ENCODE measurements around the gene GFPT2. TPM values are rescaled to one million over a fixed set of nuclear protein-coding genes. Genes with fewer than 3 reads are reported as not detected.

GFPT2 gene
- total and polyA plus RNA-seq, 11 donors: 3.7 to 33.9 (median 8.5) TPM

DNA sequence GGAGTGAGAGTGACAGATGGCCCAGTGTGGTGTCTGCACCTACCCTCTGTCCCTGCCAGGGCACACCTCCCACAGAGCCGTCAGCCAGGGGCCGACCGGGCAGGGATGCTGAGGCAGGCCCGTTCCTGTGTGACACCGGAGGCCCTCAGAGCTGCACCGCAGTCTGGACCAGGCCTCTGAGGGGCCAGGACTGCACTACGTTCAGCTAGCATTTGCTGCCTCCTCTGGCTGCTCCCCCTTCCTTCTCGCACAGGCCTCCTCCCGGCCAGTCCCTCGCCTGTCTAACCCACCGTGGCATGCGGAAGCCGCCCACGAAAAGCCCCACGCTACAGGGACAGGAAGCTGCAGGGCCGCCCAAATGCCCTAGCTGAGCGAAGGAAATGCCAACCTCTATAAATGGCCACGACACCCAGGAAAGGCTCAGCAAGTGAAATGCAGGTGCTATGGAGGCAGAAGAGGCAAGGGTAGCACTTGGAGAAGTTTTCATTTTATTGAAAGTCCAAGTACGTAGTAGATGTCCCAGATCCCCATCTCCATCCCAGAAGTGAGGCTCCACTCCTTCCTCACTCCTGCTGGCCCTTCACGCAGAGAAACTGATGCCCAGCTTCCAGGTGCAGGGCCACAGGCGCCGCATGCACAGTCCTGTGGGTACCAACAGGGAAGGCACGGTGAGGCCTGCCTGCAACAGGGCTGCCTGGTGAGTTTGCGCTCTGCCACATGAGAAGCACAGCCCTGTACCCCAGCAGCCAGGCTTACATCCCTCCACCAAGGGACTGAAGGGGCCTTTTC is 99.9 kb downstream of the GFPT2 start:
- peaks cover 7 to 100% (median 30%) of the 10 kb centered on the region in 9 donors for H3K36me3 ChIP-seq

DNA sequence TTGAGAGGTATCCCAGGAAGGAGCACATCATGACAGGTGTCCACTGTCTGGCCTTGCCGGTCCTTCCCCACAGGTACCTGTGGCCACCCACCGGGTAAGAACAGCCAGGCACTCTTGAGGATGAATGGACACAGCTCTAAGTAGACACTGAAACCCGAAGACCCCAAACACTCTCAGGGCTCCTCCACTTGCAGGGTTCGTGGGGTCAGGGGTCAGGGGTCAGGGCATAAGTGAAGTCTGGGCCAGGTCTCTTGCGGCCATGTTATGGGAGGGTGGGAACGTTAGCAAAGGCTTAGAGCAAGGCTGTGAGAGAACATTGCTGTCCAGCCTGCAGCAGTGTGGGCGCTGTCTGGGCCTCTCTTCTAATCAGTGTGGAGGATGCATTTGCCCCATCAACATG is 101.2 kb downstream of the GFPT2 start:
- ATAC-seq: no peak
- H3K36me3 ChIP-seq: peaks cover 11 to 100% (median 34%) of the 10 kb centered on the region in 9 donors
- WGBS, 4 donors: 95 to 100% (median 98%) methylated on average over 5 to 7 of the region's 7 CpGs
- H3K27me3 ChIP-seq: no peaks in the 10 kb centered on the region
- no peaks in the 10 kb centered on the region for H3K4me1 ChIP-seq
- peaks cover 7 to 100% (median 89%) of the 10 kb centered on the region in 12 donors for H3K9me3 ChIP-seq
- DNase-seq: no peak
- intact Hi-C loops (cut with DNase I): no loop called here
- no peak overlapping the region for H3K4me3 ChIP-seq
- no peak overlapping the region for H3K27ac ChIP-seq
- TF ChIP-seq, protein P1, sequence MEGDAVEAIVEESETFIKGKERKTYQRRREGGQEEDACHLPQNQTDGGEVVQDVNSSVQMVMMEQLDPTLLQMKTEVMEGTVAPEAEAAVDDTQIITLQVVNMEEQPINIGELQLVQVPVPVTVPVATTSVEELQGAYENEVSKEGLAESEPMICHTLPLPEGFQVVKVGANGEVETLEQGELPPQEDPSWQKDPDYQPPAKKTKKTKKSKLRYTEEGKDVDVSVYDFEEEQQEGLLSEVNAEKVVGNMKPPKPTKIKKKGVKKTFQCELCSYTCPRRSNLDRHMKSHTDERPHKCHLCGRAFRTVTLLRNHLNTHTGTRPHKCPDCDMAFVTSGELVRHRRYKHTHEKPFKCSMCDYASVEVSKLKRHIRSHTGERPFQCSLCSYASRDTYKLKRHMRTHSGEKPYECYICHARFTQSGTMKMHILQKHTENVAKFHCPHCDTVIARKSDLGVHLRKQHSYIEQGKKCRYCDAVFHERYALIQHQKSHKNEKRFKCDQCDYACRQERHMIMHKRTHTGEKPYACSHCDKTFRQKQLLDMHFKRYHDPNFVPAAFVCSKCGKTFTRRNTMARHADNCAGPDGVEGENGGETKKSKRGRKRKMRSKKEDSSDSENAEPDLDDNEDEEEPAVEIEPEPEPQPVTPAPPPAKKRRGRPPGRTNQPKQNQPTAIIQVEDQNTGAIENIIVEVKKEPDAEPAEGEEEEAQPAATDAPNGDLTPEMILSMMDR (IDR thresholded peaks at IDR 0.05): no peak
- no peak for TF ChIP-seq POLR2A (IDR thresholded peaks at IDR 0.05)

More for the DNA sequence above, 99.9 kb downstream of the GFPT2 start:
- intact Hi-C loops (cut with DNase I): no loop called here
- Histone ChIP-seq H3K4me1 (no peaks in the 10 kb centered on the region), H3K9me3 (peaks cover 7 to 100% (median 91%) of the 10 kb centered on the region in 12 donors), H3K27me3 (no peaks in the 10 kb centered on the region), H3K27ac (no peak overlapping the region), H3K4me3 (no peak overlapping the region)
- DNase-seq (no peak), ATAC-seq (no peak)
- TF ChIP-seq POLR2A (IDR thresholded peaks at IDR 0.05): no peak
- TF ChIP-seq, protein P1 (IDR thresholded peaks at IDR 0.05): no peak
- 94 to 98% (median 94%) methylated on average over 21 to 24 of the region's 24 CpGs for WGBS, 4 donors

DNA sequence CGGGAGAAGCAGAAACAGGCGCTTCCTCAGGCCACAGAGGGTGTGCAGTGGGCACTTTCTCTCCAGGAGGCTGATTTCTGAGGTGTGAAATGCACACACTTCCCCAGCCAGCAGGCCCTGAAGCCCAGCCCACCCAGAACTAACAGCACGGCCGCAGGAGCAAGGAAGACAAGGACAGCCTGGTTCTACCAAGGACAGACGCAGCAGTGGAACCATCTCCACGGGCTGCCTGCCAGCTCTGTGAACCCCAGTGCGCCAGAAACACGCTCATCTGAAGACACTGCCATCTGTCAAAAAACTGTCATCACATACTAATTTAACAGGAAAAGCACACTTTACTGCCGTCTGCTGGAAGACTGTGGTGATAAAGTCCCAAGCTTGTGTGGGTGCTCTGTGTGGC is 102.0 kb downstream of the GFPT2 start:
- Histone ChIP-seq H3K4me1 (no peaks in the 10 kb centered on the region), H3K27me3 (no peaks in the 10 kb centered on the region), H3K36me3 (peaks cover 11 to 100% (median 38%) of the 10 kb centered on the region in 9 donors), H3K4me3 (no peak overlapping the region), H3K27ac (no peak overlapping the region), H3K9me3 (peaks cover 7 to 100% (median 84%) of the 10 kb centered on the region in 12 donors)
- DNase-seq (no peak), ATAC-seq (no peak)
- TF ChIP-seq, protein P1 (IDR thresholded peaks at IDR 0.05): no peak
- TF ChIP-seq POLR2A (IDR thresholded peaks at IDR 0.05): no peak
- WGBS, 4 donors: 56 to 78% (median 66%) methylated on average over 9 of the region's 9 CpGs
- intact Hi-C loops (cut with DNase I): no loop called here

Other genes starting within 250 kb of the GFPT2 start
- gene RASGEF1C, start 144.1 kb downstream of the GFPT2 start, total RNA-seq: under 1 TPM in 5 of 9 donors, not detected in 4; 0.16 to 0.75 (median 0.23) TPM
- gene RASGEF1C, start 144.1 kb downstream of the GFPT2 start, polyA plus RNA-seq: under 1 TPM; 0.14 to 0.19 TPM
- gene MAPK9, start 61.3 kb downstream of the GFPT2 start, total RNA-seq: 10 to 100 TPM; 26.0 to 51.3 (median 41.4) TPM
- 10 to 100 TPM; 15.2 to 22.4 TPM for gene MAPK9, start 61.3 kb downstream of the GFPT2 start, polyA plus RNA-seq
- gene CNOT6, start 141.0 kb upstream of the GFPT2 start, total RNA-seq: 10 to 100 TPM in 7 of 9 donors, 1 to 10 TPM in 2; 8.1 to 18.8 (median 13.0) TPM
- gene CNOT6, start 141.0 kb upstream of the GFPT2 start, polyA plus RNA-seq: 10 to 100 TPM in 1 of 2 donors, 1 to 10 TPM in 1; 3.1 to 12.3 TPM
- under 1 TPM in 1 of 9 donors, not detected in 8; 0.85 TPM for gene SCGB3A1, start 238.2 kb upstream of the GFPT2 start, total RNA-seq
- gene SCGB3A1, start 238.2 kb upstream of the GFPT2 start, polyA plus RNA-seq: under 1 TPM; 0.22 to 0.57 TPM